Spleen (tissue), 11 donors: Measurements from ENCODE around the gene RAB1B. TPM values are rescaled to one million over a fixed set of nuclear protein-coding genes. Genes with fewer than 3 reads are reported as not detected.
"Not testable (repeated sequence)": the region's sequence is repeated elsewhere in the genome, so short reads cannot be mapped to it uniquely, and the experiment has no call there.

Experiments used
- DNase-seq: peaks from one replicate; pipeline ENCODE4 v3.0.0-alpha.2; 2020
- H3K27ac ChIP-seq, 8 donors: fragments of 200-600 bp; sonication (generic) in 7 of 8; 1 replicate in 4 of 8; 2 replicates in 4 of 8; pipeline versions ENCODE4 v1.5.0 to v1.8.0; 2016 to 2021; ENCODE audit warnings: inconsistent platforms in 4 of 8, mild to moderate bottlenecking in 4 of 8, moderate library complexity in 1 of 8
- H3K27me3 ChIP-seq, 7 donors: fragments of 200-600 bp; sonication (generic) in 6 of 7; replicated peaks in 1 of 7; 1 replicate in 4 of 7; 2 replicates in 3 of 7; pipeline versions ENCODE4 v1.5.0 to v1.8.0; 2016 to 2021; ENCODE audit warnings: inconsistent platforms in 3 of 7, mild to moderate bottlenecking in 1 of 7
- H3K36me3 ChIP-seq, 6 donors: fragments of 200-600 bp; sonication (generic) in 5 of 6; 1 replicate in 4 of 6; 2 replicates in 2 of 6; pipeline versions ENCODE4 v1.5.0 to v1.8.0; 2016 to 2021; ENCODE audit warnings: inconsistent platforms in 2 of 6
- H3K4me1 ChIP-seq, 6 donors: fragments of 200-600 bp; sonication (generic) in 5 of 6; 1 replicate in 3 of 6; 2 replicates in 3 of 6; pipeline versions ENCODE4 v1.5.0 to v1.8.0; 2016 to 2021; ENCODE audit warnings: inconsistent platforms in 3 of 6
- H3K4me3 ChIP-seq, 8 donors: fragments of 200-600 bp; sonication (generic) in 7 of 8; 1 replicate in 4 of 8; 2 replicates in 4 of 8; pipeline versions ENCODE4 v1.5.0 to v1.8.0; 2016 to 2021; ENCODE audit warnings: inconsistent platforms in 4 of 8, mild to moderate bottlenecking in 4 of 8, moderate library complexity in 2 of 8
- H3K9me3 ChIP-seq, 8 donors: fragments of 200-600 bp; sonication (generic) in 7 of 8; 1 replicate in 4 of 8; 2 replicates in 4 of 8; pipeline versions ENCODE4 v1.5.0 to v1.8.0; 2016 to 2021; ENCODE audit warnings: inconsistent platforms in 4 of 8
- CTCF ChIP-seq, 11 experiments: fragments of 200-600 bp in 7 of 11; fragments of 450-650 bp in 4 of 11; sonication (generic) in 4 of 11; IDR thresholded peaks in 8 of 11; conservative IDR thresholded peaks in 3 of 11; 1 replicate in 7 of 11; 2 replicates in 4 of 11; pipeline versions ENCODE4 v1.4.0 to v1.8.0; 2016 to 2021; ENCODE audit warnings: antibody characterized with exemption in 11 of 11, inconsistent platforms in 4 of 11, mild to moderate bottlenecking in 1 of 11
- POLR2A ChIP-seq, 3 donors: fragments of 450-650 bp; IDR thresholded peaks; one replicate each; pipeline ENCODE4 v1.5.1; 2017; ENCODE audit warnings: antibody characterized with exemption in 3 of 3, mild to moderate bottlenecking in 1 of 3
- POLR2AphosphoS5 ChIP-seq, 3 donors: sonication (generic); formaldehyde crosslinking; IDR thresholded peaks; one replicate each; pipeline ENCODE4 v1.5.1; 2017; ENCODE audit warnings: antibody characterized with exemption in 3 of 3
- whole genome bisulfite sequencing, 5 donors: extraction: QIAGEN DNeasy Blood & Tissue Kit in 3 of 5; methylation state at CpG; one replicate each; pipeline versions ENCODE4 v1.1.5 to v1.1.7; 2013 to 2018; 5-methylcytosine and 5-hydroxymethylcytosine counted together
- intact Hi-C: fragments of 100-400 bp; cut with DNase I; formaldehyde crosslinking; loops from one replicate; pipeline ENCODE4 v1.15.0; 2023; ENCODE audit warnings: low total_unique reads
- polyA plus RNA-seq, 3 donors: library from polyadenylated mRNA; stranded (reverse); fragments of 200-250 nt; gene quantifications; one replicate each; pipeline ENCODE4 v1.2.1, GENCODE V29; 2013
- total RNA-seq, 7 donors: library from RNA; depleted of rRNA in 3 of 7; stranded (reverse); fragments of >200 nt in 3 of 7; fragmentation: NEBNext Ultra II Directional in 4 of 7; extraction: Animal tissue kit (Norgen Biotek cat#: 25700) in 4 of 7; gene quantifications; one replicate each; pipeline versions ENCODE4 v1.1.0 to v1.2.1, GENCODE V29; 2016 to 2021
- donor health status: healthy with polysubstance abuse.
- donor health status: DM: no; HTN: no; CAD: no; lungs with moderate emphysema.
- donor health status: DM: no; HTN: no; CAD: no.
- donor health status: Bipolar disorder and iron deficiency.
- donor health status: healthy.
- donor health status: DM: no; HTN: no; CAD: no.
- donor health status: DM: yes; HTN: yes; CAD: no.

RAB1B gene
- total and polyA plus RNA-seq, 10 donors, result 66.8 to 150 (median 116) TPM

GRCh38 chr11:66316849-66317251 lies 48.4 kb downstream of the RAB1B start, which contains the start of gene CD248:
Gene CD248 (minus strand): TSS chr11:66317044. CDS start chr11:66317027, 17 bp downstream.
- TF ChIP-seq CTCF (IDR thresholded peaks at IDR 0.05 in 8 of 11, conservative IDR thresholded peaks at IDR 0.05 in 3 of 11), result no peak
- no peak for TF ChIP-seq POLR2A (IDR thresholded peaks at IDR 0.05)
- TF ChIP-seq POLR2AphosphoS5 (IDR thresholded peaks at IDR 0.05), result peak in 2 of 3 donors; percentile 50 to 55
- no peaks in the 10 kb centered on the region for H3K36me3 ChIP-seq
- H3K27me3 ChIP-seq, result peaks cover 0 to 26% (median 0%) of the 10 kb centered on the region in 7 donors
- peak within 1 kb of the TSS; percentile 60 to 91 (median 80) for H3K27ac ChIP-seq
- H3K4me1 ChIP-seq, result peaks cover 19 to 76% (median 49%) of the 10 kb centered on the region in 6 donors
- H3K9me3 ChIP-seq, result no peaks in the 10 kb centered on the region
- peak within 1 kb of the TSS in 7 of 8 donors; percentile 10 to 54 (median 28) for H3K4me3 ChIP-seq
- intact Hi-C loops, result no loop called here
- 0 to 39% (median 20%) methylated on average over 4 to 29 of the region's 29 CpGs for WGBS, 5 donors
- peak; percentile 84 for DNase-seq

- Histone ChIP-seq H3K36me3 (no peaks in the 10 kb centered on the region), H3K27ac (peak overlapping the region; percentile 60 to 91 (median 80)), H3K9me3 (no peaks in the 10 kb centered on the region), H3K4me1 (peaks cover 19 to 71% (median 46%) of the 10 kb centered on the region in 6 donors), H3K27me3 (peaks cover 0 to 26% (median 0%) of the 10 kb centered on the region in 7 donors), H3K4me3 (peak overlapping the region in 4 of 8 donors; percentile 28 to 54 (median 35))
- TF ChIP-seq POLR2A (IDR thresholded peaks at IDR 0.05) (no peak), CTCF (IDR thresholded peaks at IDR 0.05 in 8 of 11, conservative IDR thresholded peaks at IDR 0.05 in 3 of 11) (no peak), POLR2AphosphoS5 (IDR thresholded peaks at IDR 0.05) (no peak)
- WGBS, 5 donors, result 4 to 15% (median 8%) methylated on average over 14 of the region's 14 CpGs
- intact Hi-C loops, result no loop called here
- DNase-seq, result peak; percentile 87
Observed at GRCh38 chr11:66317322-66317722, 48.9 kb downstream of the RAB1B start.

GRCh38 chr11:66317723-66318599 lies 49.5 kb downstream of the RAB1B start:
- WGBS, 5 donors, result 14 to 19% (median 16%) methylated on average over 12 to 16 of the region's 16 CpGs
- peak; percentile 42 to 73 (median 61) for TF ChIP-seq POLR2AphosphoS5 (IDR thresholded peaks at IDR 0.05)
- TF ChIP-seq POLR2A (IDR thresholded peaks at IDR 0.05), result no peak
- Histone ChIP-seq H3K4me3 (peak overlapping the region in 3 of 8 donors; percentile 28 to 54 (median 41)), H3K4me1 (peaks cover 18 to 66% (median 42%) of the 10 kb centered on the region in 6 donors), H3K27ac (peak overlapping the region; percentile 60 to 91 (median 80)), H3K36me3 (no peaks in the 10 kb centered on the region), H3K9me3 (no peaks in the 10 kb centered on the region), H3K27me3 (peaks cover 0 to 26% (median 0%) of the 10 kb centered on the region in 7 donors)
- DNase-seq, result peak; percentile 90
- intact Hi-C loops, result no loop called here

- intact Hi-C loops, result no loop called here
- Histone ChIP-seq H3K4me3 (no peak overlapping the region), H3K27me3 (peaks cover 0 to 26% (median 0%) of the 10 kb centered on the region in 7 donors), H3K27ac (peak overlapping the region; percentile 60 to 91 (median 80)), H3K36me3 (no peaks in the 10 kb centered on the region), H3K4me1 (peaks cover 13 to 60% (median 36%) of the 10 kb centered on the region in 6 donors), H3K9me3 (no peaks in the 10 kb centered on the region)
- WGBS, 5 donors, result 56 to 73% (median 60%) methylated on average over 3 of the region's 3 CpGs
- TF ChIP-seq POLR2A (IDR thresholded peaks at IDR 0.05) (no peak), CTCF (IDR thresholded peaks at IDR 0.05 in 8 of 11, conservative IDR thresholded peaks at IDR 0.05 in 3 of 11) (no peak), POLR2AphosphoS5 (IDR thresholded peaks at IDR 0.05) (no peak)
- no peak for DNase-seq
Observed at GRCh38 chr11:66318600-66318970, 50.1 kb downstream of the RAB1B start.

- H3K9me3 ChIP-seq, H3K4me3 ChIP-seq, H3K36me3 ChIP-seq, DNase-seq, intact Hi-C loops, H3K27ac ChIP-seq: not testable (repeated sequence)
- H3K27me3 ChIP-seq, result peaks cover 0 to 26% (median 0%) of the 10 kb centered on the region in 7 donors
- H3K4me1 ChIP-seq, result peaks cover 13 to 52% (median 32%) of the 10 kb centered on the region in 6 donors
- WGBS, 5 donors, result 85 to 95% (median 92%) methylated on average over 1 to 2 of the region's 2 CpGs
Observed at GRCh38 chr11:66320289-66320688, 51.9 kb downstream of the RAB1B start.

GRCh38 chr11:66320748-66321147 lies 52.3 kb downstream of the RAB1B start:
- intact Hi-C loops, result not testable (repeated sequence)
- 84 to 92% (median 88%) methylated on average over 6 of the region's 6 CpGs for WGBS, 5 donors

More at GRCh38 chr11:66320748-66321147, 52.3 kb downstream of the RAB1B start:
- not testable (repeated sequence) for DNase-seq, H3K27ac ChIP-seq, H3K9me3 ChIP-seq, H3K36me3 ChIP-seq, H3K4me3 ChIP-seq
- Histone ChIP-seq H3K4me1 (peaks cover 13 to 52% (median 34%) of the 10 kb centered on the region in 6 donors), H3K27me3 (peaks cover 0 to 22% (median 0%) of the 10 kb centered on the region in 7 donors)
